NCI-H345 treated with DMSO at 0.1 percent for 48 hours (cell line): ENCODE measurements around the gene CCSER1.

Source experiments
- DNase-seq: peaks from one replicate; lab custom pipeline; 2025; ENCODE audit not compliant: unreplicated experiment; lab: John Stamatoyannopoulos, UW

The CCSER1 gene

DNA sequence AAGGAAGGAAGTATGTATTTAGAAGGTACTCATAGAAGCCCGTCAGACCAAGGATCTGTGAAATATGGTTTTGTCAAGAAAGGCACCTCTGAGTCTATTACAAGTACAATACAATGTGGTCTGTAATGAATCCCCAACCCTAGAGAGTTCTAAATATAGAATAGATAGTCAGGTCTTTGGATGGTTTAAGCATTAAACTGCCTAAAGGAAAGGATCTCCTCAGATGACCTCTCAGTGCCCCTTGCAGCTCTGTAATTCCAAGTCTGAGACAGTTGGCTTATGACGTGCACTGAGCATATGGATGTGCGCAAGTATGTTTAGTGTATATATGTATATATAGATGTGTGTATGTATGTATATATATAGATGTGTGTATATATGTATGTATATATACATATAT lies 62.0 kb downstream of the CCSER1 start:
- DNase-seq, result no peak

DNA sequence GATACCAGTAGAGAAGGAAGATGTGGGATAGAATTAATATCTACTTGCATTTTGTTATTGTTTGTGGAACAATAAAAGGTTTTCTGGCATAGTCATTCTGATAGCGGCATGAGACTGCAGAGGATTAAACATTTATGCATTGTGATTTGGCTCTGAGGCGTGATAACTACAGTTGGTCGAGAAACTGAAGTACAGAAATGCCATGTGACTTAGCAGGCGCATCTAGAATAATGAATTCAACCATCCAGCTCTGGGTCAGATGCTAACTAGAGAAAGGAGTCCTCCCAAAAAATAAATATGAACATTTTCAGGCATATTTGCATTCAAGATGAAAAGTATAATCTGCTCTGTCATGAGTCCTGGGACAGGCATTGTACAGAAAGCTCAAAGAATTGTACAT lies 62.8 kb downstream of the CCSER1 start:
- DNase-seq, result peak; percentile 60

DNA sequence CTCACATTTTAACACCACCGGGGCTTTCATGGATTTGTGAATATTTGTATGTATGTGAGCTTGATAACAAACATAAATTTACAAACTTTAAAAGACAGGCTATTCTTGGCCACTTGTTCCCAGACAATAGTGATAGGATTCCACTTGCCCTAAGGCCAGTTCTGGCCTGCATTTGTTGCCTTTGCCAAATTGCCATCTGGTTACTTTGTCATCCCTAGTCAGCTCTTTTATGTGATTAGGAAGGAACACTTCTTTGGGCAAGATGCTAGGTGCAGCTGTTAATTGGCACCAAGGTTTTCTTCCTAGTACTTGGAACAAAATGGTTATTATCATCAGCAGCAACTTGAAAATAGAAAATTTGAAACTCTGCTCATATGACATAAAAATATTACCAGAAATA lies 63.3 kb downstream of the CCSER1 start:
- no peak for DNase-seq

DNA sequence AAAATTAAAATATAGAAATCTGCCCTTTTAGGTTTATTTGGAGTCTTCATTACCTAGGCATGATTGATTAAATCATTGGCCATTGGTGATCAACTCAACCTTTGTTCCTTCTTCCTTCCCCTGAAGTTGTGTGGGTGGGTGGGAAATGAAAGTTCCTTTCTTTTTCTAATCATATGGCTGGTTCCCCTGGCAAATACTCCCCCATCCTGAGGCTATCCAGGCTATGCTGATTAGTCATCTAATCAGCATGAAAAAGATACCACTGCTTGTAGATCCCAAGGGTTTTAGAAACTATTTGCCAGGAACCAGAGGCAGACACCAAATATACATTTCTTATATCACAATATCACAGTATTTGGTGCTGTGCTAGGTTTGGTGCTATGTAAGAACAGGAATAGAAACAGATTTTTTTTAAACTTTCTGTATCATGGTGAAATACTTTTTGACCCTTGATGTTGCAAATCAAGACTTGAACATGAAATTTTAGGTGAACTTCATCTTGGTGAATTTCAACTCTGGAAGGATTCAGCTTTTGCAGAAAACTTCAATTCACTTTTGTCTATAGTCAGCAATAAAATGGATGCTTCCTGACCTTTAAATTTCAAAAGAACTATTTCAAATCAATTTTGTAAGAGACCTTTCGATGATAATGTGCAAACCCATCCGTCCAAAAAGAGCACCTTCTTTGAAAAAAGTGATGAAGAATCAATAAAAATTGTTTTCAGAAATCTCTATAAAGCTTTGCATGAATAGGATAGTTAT lies 71.1 kb downstream of the CCSER1 start:
- DNase-seq, result no peak

DNA sequence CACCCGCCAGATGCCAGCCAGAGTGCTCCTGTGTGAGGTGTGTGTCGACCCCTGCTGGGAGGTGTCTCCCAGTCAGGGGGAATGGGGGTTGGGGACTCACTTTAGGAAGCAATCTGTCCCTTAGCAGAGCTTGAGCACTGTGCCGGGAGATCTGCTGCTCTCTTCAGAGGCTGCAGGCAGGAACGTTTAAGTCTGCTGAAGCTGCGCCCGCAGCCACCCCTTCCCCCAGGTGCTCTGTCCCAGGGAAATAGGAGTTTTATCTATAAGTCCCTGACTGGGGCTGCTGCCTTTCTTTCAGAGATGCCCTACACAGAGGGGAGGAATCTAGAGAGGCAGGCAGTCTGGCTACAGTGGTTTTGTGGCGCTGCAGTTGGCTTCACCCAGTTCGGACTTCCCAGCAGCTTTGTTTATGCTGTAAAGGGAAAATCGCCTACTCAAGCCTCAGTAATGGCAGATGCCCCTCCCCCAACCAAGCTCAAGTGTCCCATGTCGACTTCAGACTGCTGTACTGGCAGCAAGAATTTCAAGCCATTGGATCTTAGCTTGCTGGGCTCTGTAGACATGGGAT lies 80.8 kb downstream of the CCSER1 start:
- DNase-seq, result no peak

DNA sequence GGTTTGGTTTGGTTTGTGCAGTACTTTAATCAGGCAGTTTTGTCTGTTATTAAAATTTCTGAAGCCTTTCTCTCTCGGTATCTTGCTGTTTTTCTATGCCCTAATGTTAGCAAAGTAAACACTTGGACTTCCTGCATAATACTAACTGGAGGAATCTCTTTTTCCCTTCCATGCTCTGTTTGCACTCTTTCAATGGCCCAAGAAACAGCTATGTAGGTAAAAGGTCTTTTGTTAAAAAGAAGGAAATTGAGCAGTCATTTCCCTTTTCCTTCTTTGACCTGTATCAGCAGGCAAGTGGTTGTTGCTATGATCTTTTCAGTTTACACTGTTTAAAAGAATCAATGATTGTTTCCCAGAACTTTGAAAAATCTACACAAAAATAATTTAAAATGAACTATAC lies 82.7 kb downstream of the CCSER1 start:
- no peak for DNase-seq

DNA sequence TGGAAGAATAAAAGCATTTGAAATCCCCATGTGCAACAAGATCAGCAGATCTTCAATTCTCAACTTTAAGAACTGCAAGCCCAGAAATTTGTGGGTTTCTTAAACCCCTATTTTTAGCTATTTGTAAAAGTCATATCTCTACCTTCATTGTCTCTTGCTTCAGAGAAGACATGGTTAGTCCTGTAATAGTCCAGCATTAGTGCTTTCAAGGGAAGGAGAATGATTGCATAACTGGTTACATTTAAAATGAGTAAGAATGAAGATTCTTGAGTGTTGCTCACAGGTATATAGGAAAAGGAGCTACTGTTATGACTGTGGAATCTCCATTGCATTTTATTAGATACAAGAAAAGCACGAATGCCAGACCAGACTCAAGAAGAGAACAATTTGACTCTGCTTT lies 84.0 kb downstream of the CCSER1 start:
- DNase-seq, result no peak

DNA sequence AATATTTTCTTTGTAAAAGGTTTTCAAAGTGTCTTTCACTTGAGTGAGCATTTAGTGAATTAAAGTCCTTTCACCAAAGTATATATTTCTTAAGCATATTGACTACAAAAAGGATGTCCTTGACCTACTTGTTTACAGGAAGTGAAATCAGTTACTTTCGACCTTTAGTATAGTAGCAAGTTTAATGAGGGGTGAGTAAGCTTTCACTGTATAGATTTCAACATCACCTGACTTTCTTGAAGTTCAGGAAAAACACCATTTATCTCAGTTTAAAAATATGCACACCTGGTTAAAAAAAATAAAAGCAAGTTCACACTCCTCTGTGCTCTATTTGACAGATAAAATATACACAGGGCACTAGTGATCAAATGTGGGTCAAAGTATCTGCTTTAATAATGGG lies 88.1 kb downstream of the CCSER1 start:
- no peak for DNase-seq

DNA sequence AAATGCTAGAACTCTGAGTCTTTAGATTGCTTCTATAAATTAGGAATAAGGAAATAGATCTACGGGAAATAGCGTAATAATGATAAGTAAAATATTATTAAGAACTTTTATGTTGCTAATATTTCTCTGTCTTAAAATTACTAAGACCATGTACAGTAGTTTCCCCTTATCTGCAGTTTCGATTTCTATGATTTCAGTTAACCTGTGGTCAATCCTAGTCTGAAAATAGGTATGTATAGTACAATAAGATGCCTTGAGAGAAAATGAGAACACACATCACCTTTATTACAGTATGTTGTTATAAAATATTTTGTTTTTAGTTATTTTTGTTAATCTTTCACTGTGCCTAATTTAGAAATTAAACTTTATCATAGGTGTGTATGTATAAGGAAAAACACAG lies 92.6 kb downstream of the CCSER1 start:
- DNase-seq, result no peak

DNA sequence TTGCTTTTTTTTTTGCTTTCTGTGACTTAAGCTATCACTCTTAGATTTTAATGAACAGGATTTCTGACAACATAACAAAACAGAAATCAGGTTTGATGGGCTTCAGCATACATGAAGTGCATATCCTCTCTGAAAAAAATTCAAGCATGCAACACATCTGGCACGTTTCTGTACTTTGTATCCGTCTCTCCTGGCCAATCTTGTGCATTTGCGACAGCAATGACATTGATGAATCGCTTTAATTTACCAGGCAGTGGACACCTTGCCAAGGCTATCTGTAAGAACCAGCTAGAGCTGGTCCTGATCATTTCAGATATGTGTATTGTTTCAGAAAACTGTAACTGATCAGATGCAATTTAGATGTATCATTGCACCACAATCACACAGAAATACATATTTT lies 93.3 kb downstream of the CCSER1 start:
- no peak for DNase-seq

DNA sequence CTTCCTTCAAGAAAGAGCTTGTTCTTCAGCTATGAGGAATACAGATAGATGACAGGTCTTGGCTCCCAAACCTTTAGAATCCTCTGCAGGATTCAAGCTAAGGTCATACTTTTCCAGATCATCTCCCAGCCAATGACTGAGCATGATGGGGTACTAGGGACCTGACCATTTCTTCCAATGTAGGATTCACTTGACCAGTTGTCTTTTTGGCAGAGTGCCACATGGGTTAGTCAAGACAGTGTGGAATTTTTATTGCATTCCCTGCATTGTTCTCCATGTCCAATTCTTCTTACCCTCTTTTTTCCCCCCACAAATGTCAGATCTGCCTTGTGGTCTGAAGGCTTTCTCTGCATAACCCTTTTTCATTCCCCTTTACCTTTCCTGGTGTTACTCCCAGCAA lies 99.5 kb downstream of the CCSER1 start:
- DNase-seq, result no peak

DNA sequence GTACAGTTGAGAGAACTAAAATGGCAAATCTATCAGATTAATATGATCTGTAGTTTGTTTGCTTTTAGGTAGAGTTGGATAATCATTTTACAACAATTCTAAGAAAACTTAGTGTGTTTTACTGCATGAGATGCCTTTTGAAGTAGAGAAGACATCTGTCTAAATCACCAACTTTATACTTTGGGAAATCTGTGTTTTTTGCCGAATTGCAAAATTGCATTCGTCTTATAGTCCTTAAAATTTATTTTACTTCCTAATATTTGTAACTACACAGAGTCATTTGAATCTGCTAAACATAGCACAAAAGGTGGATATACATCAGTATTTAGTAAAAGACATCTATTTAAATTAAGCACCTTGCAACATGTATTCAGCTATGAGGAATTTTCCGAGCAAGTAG lies 100.0 kb downstream of the CCSER1 start:
- no peak for DNase-seq

DNA sequence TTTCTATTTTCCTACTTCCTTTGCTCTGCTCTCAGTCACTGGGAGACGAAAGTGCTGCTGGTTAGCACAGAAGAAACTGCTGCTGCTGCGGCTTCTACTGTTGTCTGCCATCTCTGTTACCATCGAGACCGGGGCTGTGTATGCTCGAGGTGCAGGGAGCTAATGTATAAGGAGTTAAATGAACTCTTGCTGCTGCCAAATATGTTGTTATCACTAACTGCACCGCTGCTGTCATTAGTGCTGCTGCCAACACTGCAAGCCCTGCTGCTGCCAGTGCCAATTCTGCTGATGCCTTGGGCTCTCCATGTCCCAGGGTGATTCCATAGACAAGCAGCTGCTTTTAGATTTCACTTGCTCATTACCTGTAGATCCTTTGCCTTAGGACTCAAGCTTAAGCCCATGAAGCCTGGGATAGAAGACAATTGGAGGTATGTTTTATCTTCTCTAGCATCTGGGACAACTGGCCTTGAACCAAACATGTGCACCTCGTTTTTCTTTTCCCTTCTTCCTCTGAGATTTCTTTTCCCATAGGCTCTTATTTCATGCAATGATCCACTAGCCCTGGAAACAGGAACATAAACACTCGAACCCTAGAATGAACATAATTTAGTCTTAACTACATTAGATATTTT lies 107.8 kb downstream of the CCSER1 start:
- no peak for DNase-seq

DNA sequence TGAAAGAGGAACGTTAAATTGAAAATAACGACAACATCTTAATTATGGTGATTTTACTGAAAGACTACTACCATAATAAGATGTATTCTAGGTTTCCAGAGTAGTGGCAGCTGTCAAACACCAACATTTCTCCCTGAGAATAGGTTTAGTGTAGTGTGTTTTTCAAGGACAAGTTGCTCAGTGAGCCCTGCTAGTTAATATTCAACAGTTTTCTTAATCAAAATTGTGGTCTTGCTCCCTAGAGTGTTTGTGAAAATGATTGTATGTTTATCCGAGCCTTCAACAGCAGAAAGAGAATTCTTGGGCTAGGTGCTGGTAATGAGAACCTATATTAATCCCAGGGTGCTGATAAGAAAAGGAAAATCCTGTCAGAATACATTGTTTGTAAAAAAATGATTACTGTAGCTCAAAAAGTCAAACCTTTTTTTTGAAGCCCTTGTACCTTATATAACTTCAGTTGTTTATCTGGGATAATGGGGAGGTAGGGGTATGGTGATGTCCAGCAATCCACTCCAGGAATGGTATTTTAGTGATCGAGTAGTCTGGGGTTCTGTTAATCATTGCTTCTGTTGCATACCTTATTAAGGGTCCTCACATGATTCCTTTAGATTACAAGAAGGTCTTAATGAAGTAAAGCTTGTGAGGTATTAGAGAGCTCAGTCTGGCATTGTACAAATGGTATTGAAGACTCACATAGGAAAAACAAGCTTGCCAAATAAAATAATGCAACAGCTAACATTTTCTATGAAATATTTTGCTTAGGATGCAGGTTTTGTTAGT lies 110.7 kb downstream of the CCSER1 start:
- DNase-seq, result no peak

DNA sequence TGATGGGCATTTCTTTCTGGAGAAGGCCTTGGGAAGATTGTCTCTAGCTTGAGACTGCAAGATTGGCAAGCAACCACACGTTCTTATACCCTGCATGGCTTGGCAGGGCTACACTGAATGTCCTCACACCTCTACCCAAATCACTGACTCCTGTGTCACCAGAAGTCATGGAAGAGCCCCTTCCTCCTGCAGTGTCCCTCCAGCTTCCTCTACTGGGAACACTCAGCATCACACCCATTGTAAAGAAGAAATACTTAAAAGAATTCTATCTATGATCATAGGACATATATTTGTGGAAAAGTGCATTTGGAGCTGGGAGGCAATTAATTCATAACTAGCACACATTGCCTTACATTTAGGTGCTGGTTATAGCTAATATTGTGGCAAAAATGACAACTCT lies 113.1 kb downstream of the CCSER1 start:
- no peak for DNase-seq

DNA sequence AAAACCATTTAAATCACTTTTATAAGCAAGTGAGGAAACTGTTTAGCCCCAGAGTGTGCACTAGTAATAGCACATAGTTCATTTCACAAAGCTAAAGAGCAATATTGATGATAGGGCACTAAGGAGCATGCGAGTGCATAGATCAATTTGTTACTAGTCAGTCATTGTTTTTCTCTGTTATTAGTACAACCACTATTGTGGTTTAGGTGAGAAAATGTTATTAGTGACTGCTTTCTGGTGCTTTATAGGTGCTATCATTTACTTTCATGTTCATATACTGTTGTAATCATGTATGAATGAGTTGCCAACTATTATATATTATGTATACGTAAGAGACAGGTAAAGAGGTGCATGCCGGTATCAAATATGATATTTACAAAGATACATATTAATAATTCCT lies 113.8 kb downstream of the CCSER1 start:
- DNase-seq, result no peak

DNA sequence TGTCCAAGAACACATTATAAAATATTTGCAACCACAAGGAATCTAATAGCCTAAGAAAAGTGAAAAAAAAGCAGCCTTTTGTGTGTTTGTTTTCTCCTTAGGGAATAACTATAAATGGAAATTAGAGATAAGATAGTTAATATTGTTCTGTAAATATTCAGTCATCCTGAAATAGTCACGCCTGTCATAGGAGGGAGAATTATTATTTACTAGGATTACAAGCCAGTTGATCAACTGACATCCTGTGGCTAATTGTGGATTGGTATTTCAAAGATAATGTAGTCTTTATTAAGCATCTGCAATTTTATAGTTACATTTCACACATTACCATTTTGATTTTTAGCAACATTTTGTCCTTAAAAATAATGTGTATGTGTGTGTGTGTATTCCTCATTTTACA lies 118.6 kb downstream of the CCSER1 start:
- DNase-seq, result no peak

DNA sequence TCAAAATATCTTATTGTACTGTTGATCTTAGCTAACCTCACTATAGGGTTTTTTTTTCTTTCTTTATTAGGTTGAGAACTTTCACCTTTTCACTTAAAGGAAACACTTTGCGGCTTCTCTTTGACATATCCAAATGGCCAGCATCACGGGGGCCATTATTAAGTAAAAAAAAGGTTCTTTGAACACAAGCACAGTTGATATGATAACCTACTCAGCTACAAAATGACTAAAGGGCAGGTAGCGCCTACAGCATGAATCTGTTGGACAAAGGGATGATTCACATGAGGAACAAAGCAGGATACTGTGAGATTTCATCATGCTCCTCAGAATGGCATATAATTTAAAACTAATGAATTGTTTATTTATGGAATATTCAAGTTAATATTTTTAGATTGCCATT lies 119.6 kb downstream of the CCSER1 start:
- DNase-seq, result no peak

DNA sequence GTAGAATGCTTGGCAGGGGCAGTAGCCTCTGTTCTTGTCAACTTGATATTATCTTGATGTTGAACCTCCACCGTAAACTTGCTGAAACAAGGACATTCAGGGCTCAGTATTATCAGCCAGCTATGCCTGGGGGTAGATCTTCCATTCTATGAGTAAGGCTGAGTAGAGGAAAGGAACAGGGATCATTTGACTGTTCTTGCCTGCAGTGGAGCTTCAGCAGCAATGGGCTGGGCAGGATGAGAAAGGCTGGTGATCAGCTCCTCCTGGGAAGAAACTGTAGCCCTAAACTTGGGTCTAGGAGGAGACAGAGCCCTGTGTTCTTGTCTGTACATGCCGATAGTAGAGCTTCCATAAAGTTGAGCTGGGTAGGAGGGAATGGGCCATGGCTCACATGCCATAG lies 127.2 kb downstream of the CCSER1 start:
- no peak for DNase-seq

DNA sequence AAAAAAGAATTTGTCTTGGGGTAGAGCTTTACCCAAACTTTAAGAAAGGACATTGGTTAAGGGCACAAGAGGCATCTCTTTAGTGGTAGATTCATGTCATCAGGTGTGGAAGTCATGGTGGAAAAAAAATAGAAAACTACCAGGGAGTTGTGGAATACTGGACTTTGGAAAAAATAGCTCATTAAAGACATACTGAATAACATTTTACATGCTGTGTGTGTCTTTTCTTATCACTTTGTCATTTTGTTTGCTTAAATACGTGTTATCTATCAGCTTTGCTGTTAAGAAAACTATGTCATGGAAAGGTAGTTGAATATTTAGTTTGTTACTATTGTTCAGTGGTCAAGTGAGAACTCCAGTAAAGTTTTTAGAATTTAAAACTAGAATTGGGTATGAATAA lies 147.0 kb downstream of the CCSER1 start:
- no peak for DNase-seq

DNA sequence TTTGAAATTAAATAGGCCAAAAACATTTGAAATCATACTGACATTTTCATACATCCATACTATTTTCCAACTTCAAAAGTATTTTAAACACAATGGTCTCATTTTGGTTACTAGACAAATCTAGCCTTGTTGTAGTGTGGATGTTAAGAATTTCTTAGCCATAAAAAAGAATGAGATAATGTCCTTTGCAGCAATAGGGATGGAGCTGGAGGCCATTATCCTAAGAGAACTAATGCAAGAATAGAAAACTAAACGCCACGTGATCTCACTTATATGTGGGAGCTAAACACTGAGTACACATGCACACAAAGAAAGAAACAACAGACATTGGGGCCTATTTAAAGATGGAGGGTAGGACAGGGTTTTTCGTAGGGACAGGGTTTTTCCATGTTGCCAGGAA lies 153.8 kb downstream of the CCSER1 start:
- DNase-seq, result no peak
